GM10248 (cell line): ENCODE measurements around the gene PHKG2.
"Not testable (repeated sequence)": the region's sequence is repeated elsewhere in the genome, so short reads cannot be mapped to it uniquely, and the experiment has no call there.

Source experiments
- CTCF ChIA-PET: fragments of 300-600 bp; sonication (Branson Sonifier 250); formaldehyde crosslinking; extraction: SDS; loops from one replicate; lab custom pipeline; 2021; ENCODE audit warnings: antibody characterized with exemption; lab: Yijun Ruan, JAX
- POLR2A ChIA-PET: fragments of 350-650 bp; sonication (Branson Sonifier 250); formaldehyde crosslinking; extraction: SDS; loops from one replicate; lab custom pipeline; 2020; ENCODE audit warnings: antibody characterized with exemption; lab: Yijun Ruan, JAX
- DNase-seq: peaks from one replicate; pipeline ENCODE4 v3.0.0; 2012; ENCODE audit errors: extremely low spot score
- TF ChIP-seq, protein P1 (sequence below): IDR thresholded peaks from 2 replicates; pipeline ENCODE4 v1.5.1; 2012; ENCODE audit warnings: mild to moderate bottlenecking, low read depth; ENCODE audit errors: extremely low read depth, missing control alignments, control extremely low read depth

PHKG2 gene, protein sequence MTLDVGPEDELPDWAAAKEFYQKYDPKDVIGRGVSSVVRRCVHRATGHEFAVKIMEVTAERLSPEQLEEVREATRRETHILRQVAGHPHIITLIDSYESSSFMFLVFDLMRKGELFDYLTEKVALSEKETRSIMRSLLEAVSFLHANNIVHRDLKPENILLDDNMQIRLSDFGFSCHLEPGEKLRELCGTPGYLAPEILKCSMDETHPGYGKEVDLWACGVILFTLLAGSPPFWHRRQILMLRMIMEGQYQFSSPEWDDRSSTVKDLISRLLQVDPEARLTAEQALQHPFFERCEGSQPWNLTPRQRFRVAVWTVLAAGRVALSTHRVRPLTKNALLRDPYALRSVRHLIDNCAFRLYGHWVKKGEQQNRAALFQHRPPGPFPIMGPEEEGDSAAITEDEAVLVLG

GRCh38 chr16:30747799-30748633 lies at the start of gene PHKG2:
Gene PHKG2 (plus strand): TSS chr16:30748425. CDS start chr16:30748821, 396 bp downstream.
- POLR2A ChIA-PET: interaction anchor here (0.5 to 1.6 kb wide), 5 partner anchors 10 to 84 kb away, joined by 3 to 8 read pairs (median 6); no protein-coding TSS in a partner anchor
- peak; percentile 98 for DNase-seq
- TF ChIP-seq, protein P1, sequence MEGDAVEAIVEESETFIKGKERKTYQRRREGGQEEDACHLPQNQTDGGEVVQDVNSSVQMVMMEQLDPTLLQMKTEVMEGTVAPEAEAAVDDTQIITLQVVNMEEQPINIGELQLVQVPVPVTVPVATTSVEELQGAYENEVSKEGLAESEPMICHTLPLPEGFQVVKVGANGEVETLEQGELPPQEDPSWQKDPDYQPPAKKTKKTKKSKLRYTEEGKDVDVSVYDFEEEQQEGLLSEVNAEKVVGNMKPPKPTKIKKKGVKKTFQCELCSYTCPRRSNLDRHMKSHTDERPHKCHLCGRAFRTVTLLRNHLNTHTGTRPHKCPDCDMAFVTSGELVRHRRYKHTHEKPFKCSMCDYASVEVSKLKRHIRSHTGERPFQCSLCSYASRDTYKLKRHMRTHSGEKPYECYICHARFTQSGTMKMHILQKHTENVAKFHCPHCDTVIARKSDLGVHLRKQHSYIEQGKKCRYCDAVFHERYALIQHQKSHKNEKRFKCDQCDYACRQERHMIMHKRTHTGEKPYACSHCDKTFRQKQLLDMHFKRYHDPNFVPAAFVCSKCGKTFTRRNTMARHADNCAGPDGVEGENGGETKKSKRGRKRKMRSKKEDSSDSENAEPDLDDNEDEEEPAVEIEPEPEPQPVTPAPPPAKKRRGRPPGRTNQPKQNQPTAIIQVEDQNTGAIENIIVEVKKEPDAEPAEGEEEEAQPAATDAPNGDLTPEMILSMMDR: no peak
- CTCF ChIA-PET: interaction anchor here (1.0 to 2.0 kb wide), 10 partner anchors 12 to 194 kb away, joined by 3 to 7 read pairs (median 4); no protein-coding TSS in a partner anchor

- ChIA-PET POLR2A (interaction anchor here (0.6 to 0.9 kb wide), 2 partner anchors 40 to 47 kb away, joined by 3 to 4 read pairs; no protein-coding TSS in a partner anchor), CTCF (interaction anchor here (1.3 kb wide), 1 partner anchor 13 kb away, joined by 3 read pairs; no protein-coding TSS in a partner anchor)
- TF ChIP-seq, protein P1: no peak
- DNase-seq: peak; percentile 92
Measured at GRCh38 chr16:30698816-30699614, 49.2 kb upstream of the PHKG2 start, which contains the start of gene SRCAP. Gene SRCAP (plus strand): TSS chr16:30699171. CDS start chr16:30700825, 1,654 bp downstream.

- POLR2A ChIA-PET: interaction anchor here (0.9 kb wide), 1 partner anchor 41 kb away, joined by 3 read pairs; no protein-coding TSS in a partner anchor
- DNase-seq: no peak
- CTCF ChIA-PET: interaction anchor here (1.3 kb wide), 1 partner anchor 12 kb away, joined by 3 read pairs; no protein-coding TSS in a partner anchor
- TF ChIP-seq, protein P1: no peak
Measured at GRCh38 chr16:30699615-30700099, 48.6 kb upstream of the PHKG2 start.

GRCh38 chr16:30700491-30700890 lies 47.7 kb upstream of the PHKG2 start:
- POLR2A ChIA-PET: interaction anchor here (0.7 kb wide), 2 partner anchors 43 to 225 kb away, joined by 3 to 4 read pairs; no protein-coding TSS in a partner anchor
- TF ChIP-seq, protein P1: no peak
- DNase-seq: no peak
- CTCF ChIA-PET: interaction anchor here (4.4 kb wide), 1 partner anchor 11 kb away, joined by 20 read pairs; no protein-coding TSS in a partner anchor

- CTCF ChIA-PET: interaction anchor here (4.4 kb wide), 1 partner anchor 10 kb away, joined by 20 read pairs; no protein-coding TSS in a partner anchor
Measured at GRCh38 chr16:30700971-30701370, 47.3 kb upstream of the PHKG2 start.

GRCh38 chr16:30703071-30703470 lies 45.2 kb upstream of the PHKG2 start:
- not testable (repeated sequence) for DNase-seq
- CTCF ChIA-PET: interaction anchor here (1.1 to 4.4 kb wide), 3 partner anchors 8 to 21 kb away, joined by 3 to 20 read pairs (median 7); no protein-coding TSS in a partner anchor
- POLR2A ChIA-PET: interaction anchor here (0.6 kb wide), 1 partner anchor 142 kb away, joined by 4 read pairs; no protein-coding TSS in a partner anchor

More at GRCh38 chr16:30700971-30701370, 47.3 kb upstream of the PHKG2 start:
- DNase-seq: no peak
- POLR2A ChIA-PET: interaction anchor here (0.7 kb wide), 1 partner anchor 43 kb away, joined by 4 read pairs; no protein-coding TSS in a partner anchor
- TF ChIP-seq, protein P1: no peak
